IMR-90 (cell line): ENCODE measurements around the gene BUB1. TPM values are rescaled to one million over a fixed set of nuclear protein-coding genes. Genes with fewer than 3 reads are reported as not detected.

Source experiments
- ATAC-seq: fragments of 200-7000 bp; cut with Tn5 transposase; 2 replicates; pipeline ENCODE4 v1.9.1; 2020; ENCODE audit warnings: low read depth, mild to moderate bottlenecking, moderate library complexity
- BruUV-seq: library from RNA; stranded (reverse); fragments of 400-500 nt; replicated peaks from 2 replicates; lab custom pipeline; 2021; lab: Mats Ljungman, UMichigan
- CTCF ChIA-PET: fragments of 300-600 bp; formaldehyde crosslinking; extraction: SDS; loops from one replicate; lab custom pipeline; 2021; ENCODE audit warnings: antibody characterized with exemption; lab: Yijun Ruan, JAX
- POLR2A ChIA-PET: fragments of 300-600 bp; sonication (Branson Sonifier 250); formaldehyde crosslinking; loops from one replicate; lab custom pipeline; 2022; ENCODE audit warnings: antibody characterized with exemption; ENCODE audit not compliant: unreplicated experiment; lab: Charles Lee
- DNase-seq: peaks from one replicate; pipeline ENCODE4 v3.0.0; 2013
- H2AFZ ChIP-seq: replicated peaks from 2 replicates; pipeline ENCODE3; 2013; ENCODE audit warnings: low read length, mild to moderate bottlenecking; ENCODE audit not compliant: poor library complexity
- H2AK5ac ChIP-seq: 2 replicates; pipeline ENCODE4 v1.6.1; 2013; ENCODE audit warnings: low read depth, low read length, inconsistent platforms
- H2AK9ac ChIP-seq: replicated peaks from 2 replicates; pipeline ENCODE3; 2013; ENCODE audit warnings: mild to moderate bottlenecking, low read depth, low read length, moderate library complexity; ENCODE audit not compliant: poor library complexity
- H2BK120ac ChIP-seq: 2 replicates; pipeline ENCODE4 v1.6.1; 2013; ENCODE audit warnings: low read depth, low read length, inconsistent platforms
- H2BK15ac ChIP-seq: 3 replicates; pipeline ENCODE4 v1.6.1; 2013; ENCODE audit warnings: low read depth, low read length, inconsistent platforms
- H2BK20ac ChIP-seq: 2 replicates; pipeline ENCODE4 v1.6.1; 2013; ENCODE audit warnings: low read depth, mild to moderate bottlenecking, inconsistent platforms, low read length, moderate library complexity
- H2BK5ac ChIP-seq: 2 replicates; pipeline ENCODE4 v1.6.1; 2013; ENCODE audit warnings: mild to moderate bottlenecking, low read depth, low read length, inconsistent platforms; ENCODE audit not compliant: poor library complexity, severe bottlenecking
- H3K14ac ChIP-seq: replicated peaks from 2 replicates; pipeline ENCODE4 v1.6.1; 2013; ENCODE audit warnings: low read depth, low read length, inconsistent platforms
- H3K18ac ChIP-seq: 2 replicates; pipeline ENCODE4 v1.6.1; 2013; ENCODE audit warnings: low read depth, low read length, control low read depth
- H3K23ac ChIP-seq: 2 replicates; pipeline ENCODE4 v1.6.1; 2013; ENCODE audit warnings: low read depth, low read length, inconsistent platforms
- H3K27ac ChIP-seq: 2 replicates; pipeline ENCODE4 v1.5.1; 2013; ENCODE audit warnings: mild to moderate bottlenecking, control low read depth, low read length; ENCODE audit not compliant: insufficient read depth
- H3K27me3 ChIP-seq: 2 replicates; pipeline ENCODE4 v1.6.1; 2013; ENCODE audit warnings: low read length; ENCODE audit not compliant: control insufficient read depth, insufficient read depth
- H3K36me3 ChIP-seq: 2 replicates; pipeline ENCODE4 v1.6.1; 2013; ENCODE audit warnings: low read length, mixed read lengths; ENCODE audit not compliant: control insufficient read depth, insufficient read depth
- H3K4ac ChIP-seq: 2 replicates; pipeline ENCODE4 v1.6.1; 2013; ENCODE audit warnings: low read depth, low read length, inconsistent platforms
- H3K4me1 ChIP-seq: 2 replicates; pipeline ENCODE4 v1.6.1; 2013; ENCODE audit warnings: low read length, mixed read lengths; ENCODE audit not compliant: control insufficient read depth, insufficient read depth
- H3K4me2 ChIP-seq: 2 replicates; pipeline ENCODE4 v1.6.1; 2013; ENCODE audit warnings: low read depth, mild to moderate bottlenecking, control low read depth, low read length, moderate library complexity
- H3K4me3 ChIP-seq: 2 replicates; pipeline ENCODE4 v1.5.1; 2013; ENCODE audit warnings: low read depth, mild to moderate bottlenecking, control low read depth, low read length, moderate library complexity; ENCODE audit not compliant: insufficient read depth
- H3K56ac ChIP-seq: 2 replicates; pipeline ENCODE4 v1.6.1; 2013; ENCODE audit warnings: low read length, inconsistent platforms; ENCODE audit not compliant: insufficient read depth; ENCODE audit errors: extremely low read depth
- H3K79me1 ChIP-seq, 2 experiments: 2 replicates each; pipeline ENCODE4 v1.6.1; 2013; ENCODE audit warnings: low read length in 2 of 2, inconsistent platforms in 1 of 2, low read depth in 1 of 2
- H3K9ac ChIP-seq: 2 replicates; pipeline ENCODE4 v1.6.1; 2013; ENCODE audit warnings: low read depth, low read length, control low read depth
- H3K9me1 ChIP-seq: 2 replicates; pipeline ENCODE4 v1.6.1; 2013; ENCODE audit warnings: low read length, inconsistent platforms; ENCODE audit not compliant: insufficient read depth
- H3K9me3 ChIP-seq: 2 replicates; pipeline ENCODE4 v1.6.1; 2013; ENCODE audit warnings: low read length; ENCODE audit not compliant: control insufficient read depth, insufficient read depth
- H4K20me1 ChIP-seq: 2 replicates; pipeline ENCODE4 v1.6.1; 2013; ENCODE audit warnings: low read length, inconsistent platforms; ENCODE audit not compliant: insufficient read depth
- H4K5ac ChIP-seq: 2 replicates; pipeline ENCODE4 v1.6.1; 2013; ENCODE audit warnings: mild to moderate bottlenecking, low read depth, low read length, control low read depth
- H4K8ac ChIP-seq, 2 experiments: 2 replicates each; pipeline ENCODE4 v1.6.1; 2013; ENCODE audit warnings: low read depth in 2 of 2, low read length in 2 of 2, control low read depth in 1 of 2, inconsistent platforms in 1 of 2
- H4K91ac ChIP-seq: 2 replicates; pipeline ENCODE4 v1.6.1; 2013; ENCODE audit warnings: low read depth, low read length, inconsistent platforms; ENCODE audit not compliant: insufficient read depth
- CEBPB ChIP-seq: IDR thresholded peaks from 2 replicates; pipeline ENCODE4 v1.6.1; 2012; ENCODE audit warnings: low read depth, low read length, improper control_type of control experiment
- RAD21 ChIP-seq: IDR thresholded peaks from 2 replicates; pipeline ENCODE4 v1.6.1; 2012; ENCODE audit warnings: low read length, improper control_type of control experiment
- SMC3 ChIP-seq: fragments of 150-350 bp; IDR thresholded peaks from 2 replicates; pipeline ENCODE4 v1.6.1; 2016; ENCODE audit warnings: low read depth, mild to moderate bottlenecking, antibody characterized with exemption, low read length, moderate library complexity
- WGBS, 2 experiments: methylation state at CpG; one replicate each; pipeline versions ENCODE4 v1.1.5 to v1.1.7; 2013; ENCODE audit warnings: missing lambda C conversion rate in 2 of 2; ENCODE audit not compliant: insufficient read length in 1 of 2; ENCODE audit errors: extremely low coverage in 2 of 2; 5-methylcytosine and 5-hydroxymethylcytosine counted together
- dilution Hi-C: fragments of 300-500 bp; cut with HindIII; formaldehyde crosslinking; loops from one replicate; pipeline ENCODE4 v1.14.3; 2018; ENCODE audit warnings: low sequenced_read_pairs; ENCODE audit not compliant: unreplicated experiment
- in situ Hi-C: fragments of 300-500 bp; cut with MboI; formaldehyde crosslinking; loops from 3 replicates; pipeline ENCODE4 v1.14.3; 2019; ENCODE audit warnings: low sequenced_read_pairs, inconsistent platforms, mixed read lengths
- intact Hi-C: fragments of 100-400 bp; cut with micrococcal nuclease; formaldehyde crosslinking; loops from 2 replicates; pipeline ENCODE4 v1.10.0; 2022
- polyA plus RNA-seq, 3 experiments: library from polyadenylated mRNA; depleted of rRNA; stranded (reverse); fragments of >200 nt; gene quantifications; 2 replicates each; pipeline ENCODE4 v1.2.3, GENCODE V29; 2012; ENCODE audit warnings: low replicate concordance in 1 of 3
- total RNA-seq: library from RNA; depleted of rRNA; stranded (reverse); fragments of >200 nt; gene quantifications from 2 replicates; pipeline ENCODE4 v1.2.3, GENCODE V29; 2012

The BUB1 gene
- total and polyA plus RNA-seq, 2 of the 4 experiments (the other 2 are of a cell fraction), result 19.6 to 43.4 TPM

- TF ChIP-seq SMC3 (no peak), RAD21 (no peak), CEBPB (no peak)
- Histone ChIP-seq H3K36me3 (no peaks in the 10 kb centered on the region), H3K9me3 (no peaks in the 10 kb centered on the region), H3K4me3 (no peak overlapping the region), H2BK20ac (no peak overlapping the region), H3K56ac (no peak overlapping the region), H2AFZ (no peak overlapping the region), H4K8ac (no peak overlapping the region), H2BK15ac (no peak overlapping the region), H2BK5ac (no peak overlapping the region), H3K27ac (no peak overlapping the region), H3K79me1 (no peaks in the 10 kb centered on the region), H3K4me1 (no peaks in the 10 kb centered on the region), H3K9ac (no peak overlapping the region), H3K27me3 (peaks cover 28% of the 10 kb centered on the region), H4K20me1 (no peaks in the 10 kb centered on the region), H2BK120ac (no peak overlapping the region), H3K18ac (no peak overlapping the region), H4K5ac (no peak overlapping the region), H3K4ac (no peak overlapping the region), H3K9me1 (no peaks in the 10 kb centered on the region), H4K91ac (no peak overlapping the region), H2AK9ac (no peak overlapping the region), H2AK5ac (no peak overlapping the region), H3K14ac (no peak overlapping the region), H3K4me2 (no peak overlapping the region), H3K23ac (no peak overlapping the region)
- BruUV-seq, result no TSS peak
- no CpG with 5 or more reads among the region's 2 CpGs for WGBS, 2 experiments
- ATAC-seq (no peak), DNase-seq (no peak)
- POLR2A ChIA-PET, result no interaction called here
- in situ Hi-C loops (no loop called here), intact Hi-C loops (no loop called here), dilution Hi-C loops (no loop called here)
- CTCF ChIA-PET, result interaction anchor here (0.6 kb wide), 1 partner anchor 984 kb away, joined by 6 read pairs; no protein-coding TSS in a partner anchor
These were observed 40.5 kb upstream of the BUB1 start for GRCh38 chr2:110718382-110718781.
